ENCODE measurements around the gene TMEM229B. TPM values are rescaled to one million over a fixed set of nuclear protein-coding genes. Genes with fewer than 3 reads are reported as not detected.

The TMEM229B gene
- total RNA-seq, 1 donor from 2014 or later = 2.2 TPM

- no peak for TF ChIP-seq CTCF (conservative IDR thresholded peaks at IDR 0.05; ENCODE audit: low read depth, low read length)
- DNase-seq (ENCODE audit: low read depth) = no peak
- H3K4me3 ChIP-seq (ENCODE audit: low read depth, low read length) = no peak overlapping the region
Observed at GRCh38 chr14:67529947-67530935, 41.7 kb upstream of the TMEM229B start.

- no peak for TF ChIP-seq CTCF (conservative IDR thresholded peaks at IDR 0.05; ENCODE audit: low read depth, low read length)
- no peak for DNase-seq (ENCODE audit: low read depth)
- H3K4me3 ChIP-seq (ENCODE audit: low read depth, low read length) = no peak overlapping the region
Observed at GRCh38 chr14:67528276-67528675, 39.8 kb upstream of the TMEM229B start.

- no peak for TF ChIP-seq CTCF (conservative IDR thresholded peaks at IDR 0.05; ENCODE audit: low read depth, low read length)
- no peak overlapping the region for H3K4me3 ChIP-seq (ENCODE audit: low read depth, low read length)
- no peak for DNase-seq (ENCODE audit: low read depth)
Observed at GRCh38 chr14:67527756-67528155, 39.2 kb upstream of the TMEM229B start.

- no peak for DNase-seq (ENCODE audit: low read depth)
- no peak overlapping the region for H3K4me3 ChIP-seq (ENCODE audit: low read depth, low read length)
- peak; percentile 94 for TF ChIP-seq CTCF (conservative IDR thresholded peaks at IDR 0.05; ENCODE audit: low read depth, low read length)
Observed at GRCh38 chr14:67526676-67527459, 38.3 kb upstream of the TMEM229B start.

- no peak overlapping the region for H3K4me3 ChIP-seq (ENCODE audit: low read depth, low read length)
- DNase-seq (ENCODE audit: low read depth) = no peak
- no peak for TF ChIP-seq CTCF (conservative IDR thresholded peaks at IDR 0.05; ENCODE audit: low read depth, low read length)
Observed at GRCh38 chr14:67526181-67526580, 37.7 kb upstream of the TMEM229B start.

- DNase-seq (ENCODE audit: low read depth) = no peak
- no peak for TF ChIP-seq CTCF (conservative IDR thresholded peaks at IDR 0.05; ENCODE audit: low read depth, low read length)
- H3K4me3 ChIP-seq (ENCODE audit: low read depth, low read length) = no peak overlapping the region
Observed at GRCh38 chr14:67525389-67525788, 36.9 kb upstream of the TMEM229B start.
